ENCODE data around the gene PRAC2. TPM values are rescaled to one million over a fixed set of nuclear protein-coding genes. Genes with fewer than 3 reads are reported as not detected.

Gene PRAC2
- total RNA-seq, 1 experiment from 2014 or later: 44.1 TPM

GRCh38 chr17:48681609-48682008, 41.4 kb upstream of the PRAC2 start:
- no peak for ATAC-seq

GRCh38 chr17:48690655-48691054, 32.3 kb upstream of the PRAC2 start:
- no TSS peak for BruUV-seq (replicated peaks)
- Histone ChIP-seq H3K36me3 (ENCODE audit: low read depth, low read length) (no peaks in the 10 kb centered on the region), H3K27ac (ENCODE audit: low read length) (no peak overlapping the region), H3K9me2 (replicated peaks; ENCODE audit: low read length) (no peaks in the 10 kb centered on the region), H3F3A (ENCODE audit: low read length, unreplicated experiment) (no peaks in the 10 kb centered on the region), H4K20me1 (ENCODE audit: low read length) (no peaks in the 10 kb centered on the region), H3K4me3 (ENCODE audit: low read length) (no peak overlapping the region), H3K9me3 (ENCODE audit: low read length) (no peaks in the 10 kb centered on the region), H3K27me3 (ENCODE audit: low read length) (no peaks in the 10 kb centered on the region), H3K4me1 (ENCODE audit: insufficient read depth, low read length) (no peaks in the 10 kb centered on the region), H3K79me2 (ENCODE audit: low read length) (no peaks in the 10 kb centered on the region), H3K9ac (ENCODE audit: low read length) (no peak overlapping the region), H3K4me2 (ENCODE audit: low read length) (no peak overlapping the region), H2AFZ (ENCODE audit: low read length) (no peak overlapping the region)
- TF ChIP-seq EZH2phosphoT487 (IDR thresholded peaks at IDR 0.05; ENCODE audit: borderline replicate concordance, low read length) (no peak), EZH2 (IDR thresholded peaks at IDR 0.05; ENCODE audit: low read length, unreplicated experiment) (no peak)
- TF ChIP-seq, protein P1, sequence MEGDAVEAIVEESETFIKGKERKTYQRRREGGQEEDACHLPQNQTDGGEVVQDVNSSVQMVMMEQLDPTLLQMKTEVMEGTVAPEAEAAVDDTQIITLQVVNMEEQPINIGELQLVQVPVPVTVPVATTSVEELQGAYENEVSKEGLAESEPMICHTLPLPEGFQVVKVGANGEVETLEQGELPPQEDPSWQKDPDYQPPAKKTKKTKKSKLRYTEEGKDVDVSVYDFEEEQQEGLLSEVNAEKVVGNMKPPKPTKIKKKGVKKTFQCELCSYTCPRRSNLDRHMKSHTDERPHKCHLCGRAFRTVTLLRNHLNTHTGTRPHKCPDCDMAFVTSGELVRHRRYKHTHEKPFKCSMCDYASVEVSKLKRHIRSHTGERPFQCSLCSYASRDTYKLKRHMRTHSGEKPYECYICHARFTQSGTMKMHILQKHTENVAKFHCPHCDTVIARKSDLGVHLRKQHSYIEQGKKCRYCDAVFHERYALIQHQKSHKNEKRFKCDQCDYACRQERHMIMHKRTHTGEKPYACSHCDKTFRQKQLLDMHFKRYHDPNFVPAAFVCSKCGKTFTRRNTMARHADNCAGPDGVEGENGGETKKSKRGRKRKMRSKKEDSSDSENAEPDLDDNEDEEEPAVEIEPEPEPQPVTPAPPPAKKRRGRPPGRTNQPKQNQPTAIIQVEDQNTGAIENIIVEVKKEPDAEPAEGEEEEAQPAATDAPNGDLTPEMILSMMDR (conservative IDR thresholded peaks at IDR 0.05; ENCODE audit: low read depth, low read length): no peak
- no peak for ATAC-seq
- CTCF ChIA-PET: no interaction called here
- POLR2A ChIA-PET (ENCODE audit: unreplicated experiment): no interaction called here
- intact Hi-C loops (cut with micrococcal nuclease): no loop called here
- no peak for DNase-seq

More at GRCh38 chr17:48681609-48682008, 41.4 kb upstream of the PRAC2 start:
- H3K27me3 ChIP-seq (ENCODE audit: low read length): no peaks in the 10 kb centered on the region
- DNase-seq: peak; percentile 40
- no peaks in the 10 kb centered on the region for H3F3A ChIP-seq (ENCODE audit: low read length, unreplicated experiment)
- H3K9me3 ChIP-seq (ENCODE audit: low read length): no peaks in the 10 kb centered on the region
- no peak overlapping the region for H2AFZ ChIP-seq (ENCODE audit: low read length)
- peaks cover 11% of the 10 kb centered on the region; the same call in 1 of the 2 replicates for H3K4me1 ChIP-seq (ENCODE audit: insufficient read depth, low read length)
- H3K9ac ChIP-seq (ENCODE audit: low read length): no peak overlapping the region
- H3K79me2 ChIP-seq (ENCODE audit: low read length): no peaks in the 10 kb centered on the region
- no TSS peak for BruUV-seq (replicated peaks)
- no peak overlapping the region for H3K27ac ChIP-seq (ENCODE audit: low read length)
- H3K36me3 ChIP-seq (ENCODE audit: low read depth, low read length): no peaks in the 10 kb centered on the region
- TF ChIP-seq, protein P1 (conservative IDR thresholded peaks at IDR 0.05; ENCODE audit: low read depth, low read length): no peak
- no peak for TF ChIP-seq EZH2 (IDR thresholded peaks at IDR 0.05; ENCODE audit: low read length, unreplicated experiment)
- TF ChIP-seq EZH2phosphoT487 (IDR thresholded peaks at IDR 0.05; ENCODE audit: borderline replicate concordance, low read length): no peak
- ChIA-PET CTCF (no interaction called here), POLR2A (ENCODE audit: unreplicated experiment) (no interaction called here)
- H4K20me1 ChIP-seq (ENCODE audit: low read length): no peaks in the 10 kb centered on the region
- no peak overlapping the region for H3K4me2 ChIP-seq (ENCODE audit: low read length)
- intact Hi-C loops (cut with micrococcal nuclease): no loop called here
- H3K4me3 ChIP-seq (ENCODE audit: low read length): no peak overlapping the region
- no peaks in the 10 kb centered on the region for H3K9me2 ChIP-seq (replicated peaks; ENCODE audit: low read length)

- Histone ChIP-seq H3K4me3 (ENCODE audit: low read length) (no peak overlapping the region), H3K27ac (ENCODE audit: low read length) (no peak overlapping the region), H4K20me1 (ENCODE audit: low read length) (no peaks in the 10 kb centered on the region), H3K9me3 (ENCODE audit: low read length) (no peaks in the 10 kb centered on the region), H3K27me3 (ENCODE audit: low read length) (no peaks in the 10 kb centered on the region), H3K36me3 (ENCODE audit: low read depth, low read length) (no peaks in the 10 kb centered on the region), H3K9ac (ENCODE audit: low read length) (no peak overlapping the region), H3K4me2 (ENCODE audit: low read length) (no peak overlapping the region), H2AFZ (ENCODE audit: low read length) (no peak overlapping the region), H3F3A (ENCODE audit: low read length, unreplicated experiment) (no peaks in the 10 kb centered on the region), H3K4me1 (ENCODE audit: insufficient read depth, low read length) (no peaks in the 10 kb centered on the region), H3K9me2 (replicated peaks; ENCODE audit: low read length) (no peaks in the 10 kb centered on the region), H3K79me2 (ENCODE audit: low read length) (no peaks in the 10 kb centered on the region)
- no TSS peak for BruUV-seq (replicated peaks)
- TF ChIP-seq, protein P1 (conservative IDR thresholded peaks at IDR 0.05; ENCODE audit: low read depth, low read length): no peak
- TF ChIP-seq EZH2phosphoT487 (IDR thresholded peaks at IDR 0.05; ENCODE audit: borderline replicate concordance, low read length) (no peak), EZH2 (IDR thresholded peaks at IDR 0.05; ENCODE audit: low read length, unreplicated experiment) (no peak)
- DNase-seq: no peak
- ChIA-PET POLR2A (ENCODE audit: unreplicated experiment) (no interaction called here), CTCF (no interaction called here)
- ATAC-seq: no peak
- intact Hi-C loops (cut with micrococcal nuclease): no loop called here
These were observed 30.9 kb upstream of the PRAC2 start for GRCh38 chr17:48692049-48692448.
